Fibroblast of the aortic adventitia (primary cell): ENCODE measurements around the gene CELF4. TPM values are rescaled to one million over a fixed set of nuclear protein-coding genes. Genes with fewer than 3 reads are reported as not detected.

Experiments
- DNase-seq: peaks from one replicate; pipeline ENCODE4 v3.0.0-alpha.2; 2010; ENCODE audit warnings: low read depth
- H3K4me3 ChIP-seq: 2 replicates; pipeline ENCODE4 v1.5.1; 2011; ENCODE audit warnings: low read depth, mild to moderate bottlenecking, control low read depth, low read length, moderate library complexity
- total RNA-seq: library from RNA; depleted of rRNA; stranded (reverse); fragments of >200 nt; gene quantifications from 2 replicates; pipeline ENCODE4 v1.2.3, GENCODE V29; 2012; ENCODE audit warnings: low replicate concordance
- TF ChIP-seq, protein P1 (sequence below): IDR thresholded peaks from 2 replicates; pipeline ENCODE4 v1.5.1; 2011; ENCODE audit warnings: mild to moderate bottlenecking, low read length, control low read depth, inconsistent platforms; ENCODE audit not compliant: insufficient read depth

The CELF4 gene
- total RNA-seq, 1 donor = not detected

DNA sequence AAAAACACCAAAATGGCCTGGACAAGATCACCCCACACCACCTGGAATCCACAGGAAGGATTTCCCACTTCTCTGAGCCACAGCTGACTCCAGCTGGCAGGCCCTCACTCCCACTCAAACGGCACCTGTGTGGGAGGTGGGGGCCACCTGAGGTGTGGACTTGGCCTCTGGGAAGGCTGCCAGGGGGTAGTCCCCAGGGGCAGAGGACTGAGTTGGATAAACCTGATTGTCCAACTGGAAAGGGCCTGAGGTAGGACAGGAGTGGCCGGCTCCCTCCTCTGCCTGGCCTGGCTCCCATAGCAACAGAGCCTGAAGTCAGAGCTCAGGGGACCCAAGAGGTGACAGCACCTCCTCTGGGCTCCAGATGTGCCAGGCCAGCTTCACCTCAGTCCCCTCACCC, 300.2 kb downstream of the CELF4 start:
- TF ChIP-seq, protein P1, sequence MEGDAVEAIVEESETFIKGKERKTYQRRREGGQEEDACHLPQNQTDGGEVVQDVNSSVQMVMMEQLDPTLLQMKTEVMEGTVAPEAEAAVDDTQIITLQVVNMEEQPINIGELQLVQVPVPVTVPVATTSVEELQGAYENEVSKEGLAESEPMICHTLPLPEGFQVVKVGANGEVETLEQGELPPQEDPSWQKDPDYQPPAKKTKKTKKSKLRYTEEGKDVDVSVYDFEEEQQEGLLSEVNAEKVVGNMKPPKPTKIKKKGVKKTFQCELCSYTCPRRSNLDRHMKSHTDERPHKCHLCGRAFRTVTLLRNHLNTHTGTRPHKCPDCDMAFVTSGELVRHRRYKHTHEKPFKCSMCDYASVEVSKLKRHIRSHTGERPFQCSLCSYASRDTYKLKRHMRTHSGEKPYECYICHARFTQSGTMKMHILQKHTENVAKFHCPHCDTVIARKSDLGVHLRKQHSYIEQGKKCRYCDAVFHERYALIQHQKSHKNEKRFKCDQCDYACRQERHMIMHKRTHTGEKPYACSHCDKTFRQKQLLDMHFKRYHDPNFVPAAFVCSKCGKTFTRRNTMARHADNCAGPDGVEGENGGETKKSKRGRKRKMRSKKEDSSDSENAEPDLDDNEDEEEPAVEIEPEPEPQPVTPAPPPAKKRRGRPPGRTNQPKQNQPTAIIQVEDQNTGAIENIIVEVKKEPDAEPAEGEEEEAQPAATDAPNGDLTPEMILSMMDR = no peak
- no peak for DNase-seq
- no peak overlapping the region for H3K4me3 ChIP-seq

- TF ChIP-seq, protein P1 = no peak
- DNase-seq = no peak
- H3K4me3 ChIP-seq = no peak overlapping the region
Measured at GRCh38 chr18:37264956-37265355, 300.6 kb downstream of the CELF4 start.

DNA sequence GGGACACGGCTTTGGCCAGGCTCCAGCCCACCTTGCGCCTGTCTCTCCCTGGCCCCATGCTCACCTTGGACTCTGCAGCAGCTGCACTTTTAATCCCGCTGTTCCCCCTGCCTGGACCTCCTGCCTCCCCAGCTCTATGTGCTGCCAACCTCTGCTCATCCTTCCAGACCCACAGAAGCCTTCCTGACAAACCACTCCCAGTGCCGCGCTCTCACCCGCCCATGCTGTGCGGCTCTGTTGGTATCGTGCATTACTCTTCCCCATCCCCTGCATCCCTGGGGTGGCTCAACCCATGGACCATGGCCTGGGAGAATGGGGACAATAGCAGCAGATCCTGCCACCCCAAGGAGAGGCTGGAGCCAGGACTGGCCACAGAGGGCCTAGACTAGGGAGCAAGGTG, 303.6 kb downstream of the CELF4 start:
- no peak overlapping the region for H3K4me3 ChIP-seq
- no peak for DNase-seq
- TF ChIP-seq, protein P1 = no peak

DNA sequence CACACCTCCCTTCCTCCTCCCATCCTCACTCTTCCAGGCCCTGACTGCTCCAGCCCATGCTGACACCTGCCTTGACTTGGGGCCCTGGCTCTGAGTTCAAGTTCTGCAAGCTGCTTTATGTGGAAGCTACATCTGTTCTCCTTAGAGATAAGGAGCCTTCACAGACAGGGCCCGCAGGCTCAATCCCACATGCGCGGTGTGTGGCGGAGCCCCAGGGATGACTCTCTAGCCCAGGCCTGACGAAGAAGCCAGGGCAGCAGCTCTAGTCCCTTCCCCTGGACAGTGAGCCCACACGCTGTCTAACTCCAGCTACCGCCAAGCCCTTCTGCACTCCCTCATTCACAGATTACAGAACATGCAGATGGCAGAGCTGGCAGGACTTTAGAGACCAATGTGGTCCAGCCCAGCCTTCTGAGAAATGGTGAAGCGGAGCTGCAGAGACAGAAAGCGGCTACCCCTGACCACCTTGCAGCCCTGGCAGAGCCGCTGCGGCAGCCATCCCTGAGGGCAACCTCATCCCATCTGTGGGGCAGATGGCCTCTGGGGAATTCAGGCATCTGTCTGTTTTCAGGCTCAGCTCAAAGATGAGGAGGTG, 304.3 kb downstream of the CELF4 start:
- TF ChIP-seq, protein P1 = no peak
- no peak for DNase-seq
- no peak overlapping the region for H3K4me3 ChIP-seq

GRCh38 chr18:37260367-37261093, 305.1 kb downstream of the CELF4 start:
- TF ChIP-seq, protein P1 = no peak
- DNase-seq = no peak
- no peak overlapping the region for H3K4me3 ChIP-seq

- TF ChIP-seq, protein P1 = no peak
- no peak for DNase-seq
- H3K4me3 ChIP-seq = no peak overlapping the region
Measured at GRCh38 chr18:37259711-37260110, 305.9 kb downstream of the CELF4 start.
